Right forelimb (tissue), 1 donor: ENCODE data around the gene GHRHR.

ENCODE experiments used
- DNase-seq: peaks from one replicate; pipeline ENCODE4 v3.0.0-alpha.2; 2018

GHRHR gene

GRCh38 chr7:30987178-30987577 is 23.4 kb downstream of the GHRHR start:
- no peak for DNase-seq

- DNase-seq: no peak
Observed at GRCh38 chr7:30987936-30988335, 24.2 kb downstream of the GHRHR start.

GRCh38 chr7:30988351-30989005 is 24.7 kb downstream of the GHRHR start:
- DNase-seq: no peak

- DNase-seq: no peak
Observed at GRCh38 chr7:30989008-30989823, 25.5 kb downstream of the GHRHR start.

- no peak for DNase-seq
Observed at GRCh38 chr7:30989824-30990672, 26.3 kb downstream of the GHRHR start.

- no peak for DNase-seq
Observed at GRCh38 chr7:30990673-30991170, 27.0 kb downstream of the GHRHR start.

- no peak for DNase-seq
Observed at GRCh38 chr7:30992414-30992813, 28.7 kb downstream of the GHRHR start.

- no peak for DNase-seq
Observed at GRCh38 chr7:30994206-30995100, 30.7 kb downstream of the GHRHR start.

GRCh38 chr7:30995536-30995935 is 31.8 kb downstream of the GHRHR start:
- no peak for DNase-seq

- DNase-seq: no peak
Observed at GRCh38 chr7:30996256-30996655, 32.5 kb downstream of the GHRHR start.

- no peak for DNase-seq
Observed at GRCh38 chr7:30996883-30997282, 33.1 kb downstream of the GHRHR start.

GRCh38 chr7:30997316-30997715 is 33.6 kb downstream of the GHRHR start:
- DNase-seq: no peak

- no peak for DNase-seq
Observed at GRCh38 chr7:30998180-30998579, 34.4 kb downstream of the GHRHR start.

- DNase-seq: no peak
Observed at GRCh38 chr7:31000161-31000693, 36.5 kb downstream of the GHRHR start.

GRCh38 chr7:31000779-31001178 is 37.0 kb downstream of the GHRHR start:
- no peak for DNase-seq

- DNase-seq: no peak
Observed at GRCh38 chr7:31002256-31002655, 38.5 kb downstream of the GHRHR start.

- no peak for DNase-seq
Observed at GRCh38 chr7:31003097-31003496, 39.3 kb downstream of the GHRHR start.

GRCh38 chr7:31003721-31004120 is 40.0 kb downstream of the GHRHR start:
- no peak for DNase-seq

GRCh38 chr7:31004393-31004792 is 40.6 kb downstream of the GHRHR start:
- DNase-seq: no peak

- DNase-seq: no peak
Observed at GRCh38 chr7:31006857-31007256, 43.1 kb downstream of the GHRHR start.

- DNase-seq: no peak
Observed at GRCh38 chr7:31007634-31008033, 43.9 kb downstream of the GHRHR start.

- DNase-seq: no peak
Observed at GRCh38 chr7:31014826-31015225, 51.1 kb downstream of the GHRHR start.
